Astrocyte (in vitro differentiated cells and primary cell): ENCODE measurements around the gene GBA2. TPM values are rescaled to one million over a fixed set of nuclear protein-coding genes. Genes with fewer than 3 reads are reported as not detected.

Experiments used
- DNase-seq: peaks from one replicate; pipeline ENCODE4 v3.0.0-alpha.2; 2010; ENCODE audit warnings: low read depth
- FAIRE-seq: peaks from 2 replicates; lab custom pipeline; 2011; peaks lifted over from hg19 to GRCh38; lab: Jason Lieb, UNC
- H2AFZ ChIP-seq: 2 replicates; pipeline ENCODE4 v1.6.0; 2012; ENCODE audit warnings: low read depth, low read length, inconsistent platforms
- H3K27ac ChIP-seq: 2 replicates; pipeline ENCODE4 v1.5.1; 2011; ENCODE audit warnings: low read depth, low read length, inconsistent platforms
- H3K27me3 ChIP-seq: 2 replicates; pipeline ENCODE4 v1.6.0; 2011; ENCODE audit warnings: low read length, inconsistent platforms; ENCODE audit not compliant: insufficient read depth
- H3K36me3 ChIP-seq: 2 replicates; pipeline ENCODE4 v1.5.1; 2011; ENCODE audit warnings: low read length, inconsistent platforms; ENCODE audit not compliant: insufficient read depth
- H3K4me1 ChIP-seq: 2 replicates; pipeline ENCODE4 v1.5.1; 2011; ENCODE audit warnings: low read length, inconsistent platforms; ENCODE audit not compliant: insufficient read depth
- H3K4me2 ChIP-seq: 2 replicates; pipeline ENCODE4 v1.6.0; 2012; ENCODE audit warnings: low read length, inconsistent platforms
- H3K4me3 ChIP-seq: 2 replicates; pipeline ENCODE4 v1.5.1; 2011; ENCODE audit warnings: low read depth, mild to moderate bottlenecking, low read length, inconsistent platforms; ENCODE audit not compliant: insufficient read depth
- H3K79me2 ChIP-seq: 2 replicates; pipeline ENCODE4 v1.6.0; 2012; ENCODE audit warnings: mild to moderate bottlenecking, low read length, inconsistent platforms; ENCODE audit not compliant: insufficient read depth
- H3K9ac ChIP-seq: 2 replicates; pipeline ENCODE4 v1.6.0; 2012; ENCODE audit warnings: mild to moderate bottlenecking, low read length, inconsistent platforms
- H3K9me3 ChIP-seq: 2 replicates; pipeline ENCODE4 v1.5.1; 2012; ENCODE audit warnings: low read depth, mild to moderate bottlenecking, low read length, inconsistent platforms; ENCODE audit not compliant: insufficient read depth
- H4K20me1 ChIP-seq: 2 replicates; pipeline ENCODE4 v1.6.0; 2012; ENCODE audit warnings: low read length, inconsistent platforms; ENCODE audit not compliant: insufficient read depth
- H3K27ac Mint-ChIP-seq: one replicate; pipeline ENCODE4 v1.8.0; 2021; ENCODE audit warnings: mild to moderate bottlenecking, mixed read lengths; ENCODE audit not compliant: unreplicated experiment
- H3K27me3 Mint-ChIP-seq: one replicate; pipeline ENCODE4 v1.8.0; 2021; ENCODE audit warnings: low read depth, mixed read lengths; ENCODE audit not compliant: unreplicated experiment
- H3K36me3 Mint-ChIP-seq: one replicate; pipeline ENCODE4 v1.8.0; 2021; ENCODE audit warnings: low read depth, mixed read lengths; ENCODE audit not compliant: unreplicated experiment
- H3K4me1 Mint-ChIP-seq: one replicate; pipeline ENCODE4 v1.8.0; 2021; ENCODE audit warnings: low read depth, mixed read lengths; ENCODE audit not compliant: unreplicated experiment
- H3K4me3 Mint-ChIP-seq: one replicate; pipeline ENCODE4 v1.8.0; 2021; ENCODE audit warnings: mild to moderate bottlenecking, moderate library complexity, mixed read lengths; ENCODE audit not compliant: unreplicated experiment
- H3K9me3 Mint-ChIP-seq: one replicate; pipeline ENCODE4 v1.8.0; 2021; ENCODE audit warnings: mild to moderate bottlenecking, mixed read lengths; ENCODE audit not compliant: unreplicated experiment
- EZH2 ChIP-seq: IDR thresholded peaks from 2 replicates; pipeline ENCODE4 v1.6.1; 2012; ENCODE audit warnings: mild to moderate bottlenecking, low read length, inconsistent platforms; ENCODE audit not compliant: insufficient read depth
- total RNA-seq: library from RNA; stranded (reverse); gene quantifications from 2 replicates; pipeline ENCODE4 v1.2.1, GENCODE V29; 2021
- TF ChIP-seq, protein P1 (sequence below): IDR thresholded peaks from 2 replicates; pipeline ENCODE4 v1.5.1; 2011; ENCODE audit warnings: low read depth, mild to moderate bottlenecking, inconsistent platforms, low read length, moderate library complexity; ENCODE audit not compliant: insufficient read depth

Gene GBA2
- total RNA-seq, 1 donor from 2014 or later, result 42.5 TPM

DNA sequence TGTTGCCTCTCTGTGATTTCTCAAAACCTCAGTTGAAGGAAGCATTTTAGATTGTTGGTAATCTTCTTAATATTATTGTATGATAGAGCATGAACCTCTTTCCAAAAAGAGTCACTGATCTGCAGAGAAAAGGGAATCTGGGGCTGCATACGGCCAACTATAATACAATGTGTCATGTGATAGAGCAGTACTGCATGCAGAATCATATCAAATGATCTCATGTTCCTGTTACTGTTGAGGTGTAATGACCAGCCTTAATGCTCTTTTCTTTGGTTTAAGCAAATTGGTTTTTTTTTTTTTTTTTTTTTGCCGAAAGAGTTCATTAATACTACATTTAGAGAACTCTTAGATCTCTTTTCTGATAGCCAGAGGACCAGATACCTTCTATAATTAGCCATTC is 18.0 kb upstream of the GBA2 start:
- Histone ChIP-seq H3K27ac (no peak overlapping the region), H3K36me3 (no peaks in the 10 kb centered on the region)

DNA sequence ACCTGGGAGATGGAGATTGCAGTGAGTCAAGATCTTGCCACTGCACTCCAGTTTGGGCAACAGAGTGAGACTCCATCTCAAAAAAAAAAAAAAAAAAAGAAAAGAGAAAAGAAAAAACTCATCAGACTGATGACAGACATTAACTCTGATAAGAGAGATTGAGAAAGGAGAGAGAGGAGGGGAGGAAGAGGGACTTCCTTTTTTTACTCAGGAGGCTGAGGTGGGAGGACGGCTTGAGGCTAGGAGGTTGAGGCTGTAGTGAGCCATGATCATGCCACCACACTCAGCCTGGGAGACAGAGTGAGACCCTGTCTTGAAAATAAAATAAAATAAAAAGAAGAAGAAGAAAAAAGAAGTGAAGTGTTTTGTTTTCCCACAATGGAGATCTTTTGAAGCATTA is 14.8 kb upstream of the GBA2 start:
- Histone ChIP-seq H3K27me3 (no peaks in the 10 kb centered on the region), H3K27ac (no peak overlapping the region), H3K9me3 (no peaks in the 10 kb centered on the region), H4K20me1 (no peaks in the 10 kb centered on the region), H3K4me3 (no peak overlapping the region), H3K4me2 (no peak overlapping the region), H3K9ac (no peak overlapping the region), H3K4me1 (peaks cover 8% of the 10 kb centered on the region), H3K79me2 (no peaks in the 10 kb centered on the region), H3K36me3 (no peaks in the 10 kb centered on the region), H2AFZ (no peak overlapping the region)
- DNase-seq (no peak), FAIRE-seq (no peak)
- peaks cover 5% of the 10 kb centered on the region for H3K4me1 Mint-ChIP-seq
- TF ChIP-seq EZH2, result no peak
- TF ChIP-seq, protein P1, sequence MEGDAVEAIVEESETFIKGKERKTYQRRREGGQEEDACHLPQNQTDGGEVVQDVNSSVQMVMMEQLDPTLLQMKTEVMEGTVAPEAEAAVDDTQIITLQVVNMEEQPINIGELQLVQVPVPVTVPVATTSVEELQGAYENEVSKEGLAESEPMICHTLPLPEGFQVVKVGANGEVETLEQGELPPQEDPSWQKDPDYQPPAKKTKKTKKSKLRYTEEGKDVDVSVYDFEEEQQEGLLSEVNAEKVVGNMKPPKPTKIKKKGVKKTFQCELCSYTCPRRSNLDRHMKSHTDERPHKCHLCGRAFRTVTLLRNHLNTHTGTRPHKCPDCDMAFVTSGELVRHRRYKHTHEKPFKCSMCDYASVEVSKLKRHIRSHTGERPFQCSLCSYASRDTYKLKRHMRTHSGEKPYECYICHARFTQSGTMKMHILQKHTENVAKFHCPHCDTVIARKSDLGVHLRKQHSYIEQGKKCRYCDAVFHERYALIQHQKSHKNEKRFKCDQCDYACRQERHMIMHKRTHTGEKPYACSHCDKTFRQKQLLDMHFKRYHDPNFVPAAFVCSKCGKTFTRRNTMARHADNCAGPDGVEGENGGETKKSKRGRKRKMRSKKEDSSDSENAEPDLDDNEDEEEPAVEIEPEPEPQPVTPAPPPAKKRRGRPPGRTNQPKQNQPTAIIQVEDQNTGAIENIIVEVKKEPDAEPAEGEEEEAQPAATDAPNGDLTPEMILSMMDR, result no peak
- no peak overlapping the region for H3K4me3 Mint-ChIP-seq
- H3K36me3 Mint-ChIP-seq, result no peaks in the 10 kb centered on the region
- H3K27me3 Mint-ChIP-seq, result no peaks in the 10 kb centered on the region
- no peak overlapping the region for H3K27ac Mint-ChIP-seq
- H3K9me3 Mint-ChIP-seq, result no peaks in the 10 kb centered on the region

More for the DNA sequence above, 18.0 kb upstream of the GBA2 start:
- H3K9me3 Mint-ChIP-seq, result no peaks in the 10 kb centered on the region
- H3K36me3 Mint-ChIP-seq, result no peaks in the 10 kb centered on the region
- no peak overlapping the region for H3K4me3 Mint-ChIP-seq
- no peak overlapping the region for H2AFZ ChIP-seq
- H4K20me1 ChIP-seq, result no peaks in the 10 kb centered on the region
- H3K79me2 ChIP-seq, result no peaks in the 10 kb centered on the region
- DNase-seq, result no peak
- H3K4me1 ChIP-seq, result no peaks in the 10 kb centered on the region
- H3K27me3 Mint-ChIP-seq, result no peaks in the 10 kb centered on the region
- H3K4me2 ChIP-seq, result no peak overlapping the region
- H3K4me3 ChIP-seq, result no peak overlapping the region
- no peaks in the 10 kb centered on the region for H3K4me1 Mint-ChIP-seq
- FAIRE-seq, result no peak
- no peak overlapping the region for H3K27ac Mint-ChIP-seq
- TF ChIP-seq, protein P1, result no peak
- no peak for TF ChIP-seq EZH2
- no peaks in the 10 kb centered on the region for H3K9me3 ChIP-seq
- no peak overlapping the region for H3K9ac ChIP-seq
- peaks cover 24% of the 10 kb centered on the region for H3K27me3 ChIP-seq

DNA sequence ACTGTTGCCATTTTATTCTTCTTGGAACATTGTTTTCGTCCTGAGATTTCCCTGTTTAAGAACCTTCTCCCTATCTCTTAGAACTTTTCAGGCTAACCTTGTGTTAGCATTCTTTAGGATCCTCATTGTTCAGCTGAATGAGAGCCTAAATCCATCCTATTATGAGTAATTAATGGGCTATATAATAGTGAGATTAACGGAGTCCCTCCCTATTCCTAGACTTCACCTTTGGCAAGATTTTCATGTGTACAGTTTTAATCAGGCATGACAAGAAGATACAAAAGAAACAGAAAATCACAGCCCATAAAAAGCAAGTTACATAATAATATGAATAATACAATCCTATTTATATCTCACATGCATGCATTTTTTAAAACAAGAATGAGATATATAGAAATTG is 14.2 kb upstream of the GBA2 start:
- DNase-seq (no peak), FAIRE-seq (no peak)
- Histone ChIP-seq H4K20me1 (no peaks in the 10 kb centered on the region), H3K4me2 (no peak overlapping the region), H3K36me3 (no peaks in the 10 kb centered on the region), H3K27ac (no peak overlapping the region), H3K9me3 (no peaks in the 10 kb centered on the region), H3K4me1 (peaks cover 8% of the 10 kb centered on the region), H3K4me3 (no peak overlapping the region), H3K27me3 (no peaks in the 10 kb centered on the region), H3K9ac (no peak overlapping the region), H3K79me2 (no peaks in the 10 kb centered on the region), H2AFZ (no peak overlapping the region)
- Mint-ChIP-seq H3K36me3 (no peaks in the 10 kb centered on the region), H3K4me1 (peaks cover 8% of the 10 kb centered on the region), H3K9me3 (no peaks in the 10 kb centered on the region), H3K4me3 (no peak overlapping the region), H3K27me3 (no peaks in the 10 kb centered on the region), H3K27ac (no peak overlapping the region)
- TF ChIP-seq, protein P1, result no peak
- no peak for TF ChIP-seq EZH2
